GM23248 (cell line): ENCODE data around the gene PRR9. TPM values are rescaled to one million over a fixed set of nuclear protein-coding genes. Genes with fewer than 3 reads are reported as not detected.

Experiments
- DNase-seq: peaks from one replicate; pipeline ENCODE4 v3.0.0-alpha.2; 2015
- H2AFZ ChIP-seq: fragments of 200-600 bp; sonication (generic); 2 replicates; pipeline ENCODE4 v1.6.1; 2016; ENCODE audit warnings: antibody characterized with exemption
- H3F3A ChIP-seq: fragments of 200-600 bp; sonication (generic); 2 replicates; pipeline ENCODE4 v1.6.1; 2016; ENCODE audit warnings: mild to moderate bottlenecking, antibody characterized with exemption, mixed run types; ENCODE audit not compliant: insufficient read depth
- H3K27ac ChIP-seq: fragments of 200-600 bp; sonication (generic); 2 replicates; pipeline ENCODE4 v1.5.1; 2016; ENCODE audit warnings: mild to moderate bottlenecking
- H3K27me3 ChIP-seq: fragments of 200-600 bp; sonication (generic); replicated peaks from 2 replicates; pipeline ENCODE4 v1.6.1; 2016; ENCODE audit warnings: mild to moderate bottlenecking; ENCODE audit not compliant: insufficient read depth
- H3K36me3 ChIP-seq: fragments of 200-600 bp; sonication (generic); 2 replicates; pipeline ENCODE4 v1.6.1; 2016; ENCODE audit warnings: low read depth, mild to moderate bottlenecking
- H3K4me1 ChIP-seq: fragments of 200-600 bp; sonication (generic); 2 replicates; pipeline ENCODE4 v1.6.1; 2016; ENCODE audit warnings: mild to moderate bottlenecking; ENCODE audit not compliant: insufficient read depth
- H3K4me2 ChIP-seq: fragments of 200-600 bp; sonication (generic); one replicate; pipeline ENCODE4 v1.6.1; 2016; ENCODE audit warnings: mild to moderate bottlenecking; ENCODE audit not compliant: unreplicated experiment
- H3K4me3 ChIP-seq: fragments of 200-600 bp; sonication (generic); 2 replicates; pipeline ENCODE4 v1.5.1; 2016; ENCODE audit warnings: mild to moderate bottlenecking
- H3K79me2 ChIP-seq: fragments of 200-600 bp; sonication (generic); 2 replicates; pipeline ENCODE4 v1.6.1; 2016; ENCODE audit warnings: mild to moderate bottlenecking; ENCODE audit not compliant: insufficient read depth
- H3K9ac ChIP-seq: fragments of 200-600 bp; sonication (generic); 2 replicates; pipeline ENCODE4 v1.6.1; 2016; ENCODE audit warnings: mild to moderate bottlenecking
- H3K9me2 ChIP-seq: fragments of 200-600 bp; sonication (generic); 2 replicates; pipeline ENCODE4 v1.6.1; 2016; ENCODE audit warnings: mixed run types, mild to moderate bottlenecking, moderate library complexity; ENCODE audit not compliant: insufficient read depth
- H3K9me3 ChIP-seq: fragments of 200-600 bp; sonication (generic); one replicate; pipeline ENCODE4 v1.6.1; 2017; ENCODE audit warnings: low read depth
- H4K20me1 ChIP-seq: fragments of 200-600 bp; sonication (generic); 2 replicates; pipeline ENCODE4 v1.6.0; 2016; ENCODE audit not compliant: insufficient read depth
- EZH2 ChIP-seq: fragments of 200-600 bp; sonication (generic); IDR thresholded peaks from 2 replicates; pipeline ENCODE4 v1.6.1; 2018; ENCODE audit warnings: antibody characterized with exemption, mild to moderate bottlenecking; ENCODE audit not compliant: insufficient read depth, poor library complexity, severe bottlenecking
- EZH2phosphoT487 ChIP-seq: fragments of 200-600 bp; sonication (generic); IDR thresholded peaks from 2 replicates; pipeline ENCODE4 v1.6.1; 2018; ENCODE audit warnings: antibody characterized with exemption, moderate library complexity, mild to moderate bottlenecking, low read depth; ENCODE audit not compliant: insufficient read depth
- WGBS, 2 experiments: methylation state at CpG; one replicate each; pipeline ENCODE4 v1.1.6; 2015 to 2017; ENCODE audit warnings: low lambda C conversion rate in 2 of 2, low coverage in 1 of 2; ENCODE audit errors: missing lambda C conversion rate in 2 of 2; 5-methylcytosine and 5-hydroxymethylcytosine counted together
- in situ Hi-C: fragments of 300-500 bp; cut with MboI; formaldehyde crosslinking; loops from 2 replicates; pipeline ENCODE4 v1.15.0; 2020
- polyA plus RNA-seq: library from polyadenylated mRNA; unstranded; fragments of >200 nt; fragmentation: Nextera tagmentation; extraction: Ambion mirVana; gene quantifications from 2 replicates; pipeline ENCODE4 v1.2.1, GENCODE V29; 2016
- total RNA-seq: library from RNA; depleted of rRNA; stranded (reverse); fragments of >200 nt; shearing (Covaris generic); gene quantifications from 2 replicates; pipeline ENCODE4 v1.2.3, GENCODE V29; 2014

PRR9 gene
- total and polyA plus RNA-seq, 2 experiments from 2014 or later, result 0.30 TPM; not detected in 1

DNA sequence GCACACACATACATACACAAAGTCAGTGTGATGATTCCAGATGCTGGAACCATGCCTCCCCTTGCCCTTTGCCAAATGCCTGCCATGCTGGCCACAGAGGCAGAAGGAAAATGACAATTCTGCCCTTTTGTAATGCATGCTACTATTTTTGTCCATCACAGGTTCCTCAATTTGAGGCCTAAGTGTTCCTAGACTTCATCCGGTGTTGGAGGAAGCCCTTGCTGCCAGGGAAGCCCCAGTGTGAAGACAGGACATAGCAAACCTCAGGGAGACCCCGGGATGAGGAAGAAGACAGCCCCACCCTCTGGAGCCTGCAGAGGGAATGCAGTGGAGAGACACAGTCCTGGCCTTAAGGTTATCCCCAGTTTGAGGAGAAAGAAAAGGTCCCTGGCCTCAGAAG, 14.4 kb downstream of the PRR9 start:
- TF ChIP-seq EZH2phosphoT487, result no peak
- TF ChIP-seq EZH2, result no peak
- H2AFZ ChIP-seq, result no peak overlapping the region
- no peaks in the 10 kb centered on the region for H3K4me1 ChIP-seq
- in situ Hi-C loops, result no loop called here
- no peak overlapping the region for H3K27ac ChIP-seq
- no peak overlapping the region for H3K4me2 ChIP-seq
- no peaks in the 10 kb centered on the region for H3K9me2 ChIP-seq
- no peak for DNase-seq
- H3K4me3 ChIP-seq, result no peak overlapping the region
- no peaks in the 10 kb centered on the region for H3K9me3 ChIP-seq
- WGBS, 2 experiments, result 22 to 31% methylated on average over 2 of the region's 2 CpGs
- H3K79me2 ChIP-seq, result no peaks in the 10 kb centered on the region
- H3K36me3 ChIP-seq, result no peaks in the 10 kb centered on the region
- H4K20me1 ChIP-seq, result no peaks in the 10 kb centered on the region
- peaks cover 15% of the 10 kb centered on the region; the same call in 1 of the 2 replicates for H3K27me3 ChIP-seq
- H3K9ac ChIP-seq, result no peak overlapping the region
- H3F3A ChIP-seq, result no peaks in the 10 kb centered on the region

DNA sequence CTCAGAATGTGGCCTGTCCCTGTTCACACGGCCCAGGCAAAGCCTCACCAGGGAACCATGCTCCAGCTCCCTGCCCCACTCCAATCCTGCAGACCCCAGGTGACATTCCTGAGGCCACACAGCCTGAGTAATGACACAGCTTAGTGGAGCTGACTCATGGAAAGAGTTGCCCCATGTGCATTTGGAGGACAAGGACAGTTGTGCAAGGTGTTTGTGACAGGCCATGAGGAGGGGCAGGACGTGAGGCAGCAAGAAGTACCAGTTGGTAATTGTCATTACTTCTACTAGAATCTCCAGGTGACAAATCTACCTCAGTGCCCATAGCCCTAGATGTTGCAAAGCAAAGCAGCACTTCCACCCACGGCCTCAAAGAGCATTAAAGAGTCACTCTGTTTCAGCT, 15.2 kb downstream of the PRR9 start:
- Histone ChIP-seq H3F3A (no peaks in the 10 kb centered on the region), H3K9me3 (no peaks in the 10 kb centered on the region), H3K9me2 (no peaks in the 10 kb centered on the region), H3K4me2 (no peak overlapping the region), H3K4me3 (no peak overlapping the region), H3K27ac (no peak overlapping the region), H3K4me1 (no peaks in the 10 kb centered on the region), H2AFZ (no peak overlapping the region), H3K79me2 (no peaks in the 10 kb centered on the region), H4K20me1 (no peaks in the 10 kb centered on the region), H3K36me3 (no peaks in the 10 kb centered on the region), H3K27me3 (peaks cover 10% of the 10 kb centered on the region; the same call in 1 of the 2 replicates), H3K9ac (no peak overlapping the region)
- TF ChIP-seq EZH2phosphoT487 (no peak), EZH2 (no peak)
- in situ Hi-C loops, result no loop called here
- DNase-seq, result no peak
- 16 to 34% methylated on average over 3 of the region's 3 CpGs for WGBS, 2 experiments

GRCh38 chr1:153233448-153233847, 16.1 kb downstream of the PRR9 start:
- H3K79me2 ChIP-seq, result no peaks in the 10 kb centered on the region
- 12% methylated on average over 1 of the region's 1 CpG for WGBS, 2 experiments

DNA sequence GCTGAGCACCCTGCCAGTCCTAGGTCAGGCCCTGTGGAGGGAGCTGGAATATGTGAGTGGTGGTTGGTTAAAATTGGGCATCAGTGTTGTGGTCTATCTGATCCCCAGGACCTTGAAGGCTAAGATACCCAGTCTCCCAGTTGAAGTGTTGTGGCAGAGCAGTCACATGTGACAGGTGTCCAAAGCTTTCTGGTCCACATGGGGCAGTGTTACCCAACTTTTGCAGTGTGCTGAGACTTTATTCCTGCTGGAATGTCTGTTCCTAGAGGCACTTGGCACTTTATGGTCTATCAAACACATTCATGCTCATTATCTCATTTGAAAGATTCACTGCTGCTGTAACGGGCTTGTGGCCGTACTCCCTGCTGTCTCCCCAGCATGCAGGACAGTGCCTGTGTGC, 21.1 kb downstream of the PRR9 start:
- H3K36me3 ChIP-seq, result no peaks in the 10 kb centered on the region

More at GRCh38 chr1:153233448-153233847, 16.1 kb downstream of the PRR9 start:
- H3K4me3 ChIP-seq, result no peak overlapping the region
- no peaks in the 10 kb centered on the region for H3K36me3 ChIP-seq
- no peaks in the 10 kb centered on the region for H3F3A ChIP-seq
- no peaks in the 10 kb centered on the region for H3K4me1 ChIP-seq
- no peak overlapping the region for H3K4me2 ChIP-seq
- no peaks in the 10 kb centered on the region for H3K9me3 ChIP-seq
- H2AFZ ChIP-seq, result no peak overlapping the region
- no peaks in the 10 kb centered on the region for H4K20me1 ChIP-seq
- H3K9ac ChIP-seq, result no peak overlapping the region
- in situ Hi-C loops, result no loop called here
- no peak for TF ChIP-seq EZH2phosphoT487
- TF ChIP-seq EZH2, result no peak
- no peak overlapping the region for H3K27ac ChIP-seq
- no peak for DNase-seq
- 0 out of 2 replicates have a peak, but pooled peaks cover 3% of the 10 kb centered on the region for H3K27me3 ChIP-seq
- no peaks in the 10 kb centered on the region for H3K9me2 ChIP-seq

DNA sequence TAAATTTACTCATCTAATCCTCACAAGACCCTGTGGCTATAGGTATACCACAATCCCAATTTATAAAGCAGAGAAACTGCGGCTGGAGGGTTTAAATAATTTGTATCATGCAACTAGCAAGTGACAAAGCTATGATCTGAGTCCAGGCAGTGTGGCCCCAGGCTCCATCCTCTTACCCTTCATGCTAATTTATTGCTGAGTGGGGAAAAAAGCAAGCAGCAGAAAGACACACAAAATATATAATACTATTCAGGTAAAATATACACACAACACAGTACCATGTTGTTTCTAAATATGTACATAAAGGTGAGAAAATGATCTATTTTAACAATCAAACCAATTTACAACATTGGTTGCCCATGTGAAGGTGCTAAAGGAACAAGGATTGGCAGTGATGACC, 24.8 kb downstream of the PRR9 start:
- no peaks in the 10 kb centered on the region for H3K79me2 ChIP-seq
- H3F3A ChIP-seq, result no peaks in the 10 kb centered on the region
- 0 to 14% methylated on average over 1 of the region's 1 CpG for WGBS, 2 experiments
- no peak overlapping the region for H3K27ac ChIP-seq
- H3K4me2 ChIP-seq, result no peak overlapping the region
- peaks cover 7% of the 10 kb centered on the region; the same call in 1 of the 2 replicates for H3K27me3 ChIP-seq
- H4K20me1 ChIP-seq, result no peaks in the 10 kb centered on the region
- H3K4me1 ChIP-seq, result no peaks in the 10 kb centered on the region
- no peak overlapping the region for H3K9ac ChIP-seq
- no peak for DNase-seq
- TF ChIP-seq EZH2 (no peak), EZH2phosphoT487 (no peak)
- no peak overlapping the region for H3K4me3 ChIP-seq
- H3K36me3 ChIP-seq, result no peaks in the 10 kb centered on the region
- no peaks in the 10 kb centered on the region for H3K9me2 ChIP-seq
- H3K9me3 ChIP-seq, result no peaks in the 10 kb centered on the region
- H2AFZ ChIP-seq, result no peak overlapping the region
- in situ Hi-C loops, result no loop called here

More for the DNA sequence above, 21.1 kb downstream of the PRR9 start:
- in situ Hi-C loops, result no loop called here
- Histone ChIP-seq H3K9me3 (no peaks in the 10 kb centered on the region), H3K4me1 (no peaks in the 10 kb centered on the region), H3K4me3 (no peak overlapping the region), H4K20me1 (no peaks in the 10 kb centered on the region), H3K9me2 (no peaks in the 10 kb centered on the region), H3K79me2 (no peaks in the 10 kb centered on the region), H3K27me3 (peaks cover 3% of the 10 kb centered on the region; the same call in 1 of the 2 replicates), H3K9ac (no peak overlapping the region), H3K4me2 (no peak overlapping the region), H3K27ac (no peak overlapping the region), H3F3A (no peaks in the 10 kb centered on the region), H2AFZ (no peak overlapping the region)
- DNase-seq, result no peak
- TF ChIP-seq EZH2, result no peak
- no peak for TF ChIP-seq EZH2phosphoT487
- WGBS, 2 experiments, result 25% methylated on average over 2 of the region's 2 CpGs
